Suppressor macrophage treated with lipopolysaccharide for 1 hour (primary cell): ENCODE data around the gene ZBTB14.

Experiments used
- DNase-seq, 3 donors: peaks; one replicate each; pipeline ENCODE4 v3.0.0-alpha.2; 2020 to 2022

ZBTB14 gene

DNA sequence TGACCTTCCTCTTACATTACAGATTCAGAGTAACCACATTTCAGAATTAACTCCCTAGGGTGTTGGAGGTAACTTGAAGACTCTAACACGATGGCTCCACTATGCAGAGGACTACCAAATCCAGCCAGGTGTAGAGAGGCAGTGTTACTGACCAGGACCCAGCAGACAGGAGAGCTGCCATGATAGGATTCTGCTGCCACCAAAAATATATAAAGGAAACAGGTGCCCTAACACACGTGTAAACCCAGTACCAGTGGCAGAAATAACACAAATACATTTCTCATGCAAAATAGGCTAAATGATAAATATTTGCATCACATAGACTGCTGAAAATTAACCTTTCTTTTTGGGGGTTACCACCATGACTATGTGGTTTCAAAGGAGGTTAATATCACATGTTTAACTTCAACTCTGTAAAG is 7.0 kb downstream of the ZBTB14 start:
- DNase-seq, result no peak

DNA sequence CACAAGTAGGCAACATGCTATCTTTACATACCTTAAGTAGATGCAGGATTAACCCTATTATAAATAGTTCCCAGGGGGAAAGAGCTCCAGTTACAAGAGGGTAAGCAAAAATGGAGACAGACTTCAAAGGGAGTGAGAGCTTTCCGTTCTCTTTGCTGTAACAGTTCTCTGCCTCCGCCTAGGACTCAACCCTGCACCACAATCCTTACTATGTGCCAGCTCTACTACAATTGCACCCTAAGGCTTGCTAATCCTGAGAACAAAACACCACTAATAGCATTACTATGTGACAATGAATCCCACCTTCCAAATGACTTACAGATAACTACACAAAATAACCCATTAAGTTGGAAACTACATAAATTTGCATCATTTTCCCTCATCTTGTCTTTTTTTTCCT is 7.7 kb downstream of the ZBTB14 start:
- DNase-seq, result no peak

- DNase-seq, result no peak
Observed at GRCh38 chr18:5286525-5286924, 9.0 kb downstream of the ZBTB14 start.

- DNase-seq, result no peak
Observed at GRCh38 chr18:5285326-5285725, 10.2 kb downstream of the ZBTB14 start.

GRCh38 chr18:5284808-5285207 is 10.7 kb downstream of the ZBTB14 start:
- no peak for DNase-seq

DNA sequence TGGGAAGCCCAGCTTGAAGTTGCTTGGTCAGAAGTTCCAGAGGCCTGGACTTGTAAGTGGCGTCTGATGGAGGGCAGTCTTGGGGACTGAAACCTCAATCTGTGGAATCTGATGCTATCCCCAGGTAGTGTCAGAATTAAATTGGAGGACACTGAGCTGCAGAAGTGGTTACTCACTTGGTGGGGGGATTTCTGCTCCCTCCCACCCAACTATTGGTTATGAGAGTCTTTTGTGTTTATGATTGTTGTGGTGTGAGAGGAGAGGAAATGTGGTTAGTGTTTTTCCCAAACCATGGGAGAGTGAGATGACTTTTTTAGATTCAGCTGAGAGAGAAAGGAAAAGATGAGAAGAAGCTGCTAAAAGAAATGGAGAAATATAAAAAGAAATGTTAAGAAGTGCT is 12.8 kb downstream of the ZBTB14 start:
- no peak for DNase-seq

GRCh38 chr18:5276947-5277346 is 18.6 kb downstream of the ZBTB14 start:
- no peak for DNase-seq

- DNase-seq, result no peak
Observed at GRCh38 chr18:5275872-5276271, 19.7 kb downstream of the ZBTB14 start.

GRCh38 chr18:5268874-5269273 is 26.7 kb downstream of the ZBTB14 start:
- DNase-seq, result no peak

GRCh38 chr18:5266721-5267120 is 28.8 kb downstream of the ZBTB14 start:
- no peak for DNase-seq

GRCh38 chr18:5253910-5254309 is 41.6 kb downstream of the ZBTB14 start:
- DNase-seq, result peak; percentile 17 to 91 (median 18)

GRCh38 chr18:5251117-5251516 is 44.4 kb downstream of the ZBTB14 start:
- DNase-seq, result no peak

DNA sequence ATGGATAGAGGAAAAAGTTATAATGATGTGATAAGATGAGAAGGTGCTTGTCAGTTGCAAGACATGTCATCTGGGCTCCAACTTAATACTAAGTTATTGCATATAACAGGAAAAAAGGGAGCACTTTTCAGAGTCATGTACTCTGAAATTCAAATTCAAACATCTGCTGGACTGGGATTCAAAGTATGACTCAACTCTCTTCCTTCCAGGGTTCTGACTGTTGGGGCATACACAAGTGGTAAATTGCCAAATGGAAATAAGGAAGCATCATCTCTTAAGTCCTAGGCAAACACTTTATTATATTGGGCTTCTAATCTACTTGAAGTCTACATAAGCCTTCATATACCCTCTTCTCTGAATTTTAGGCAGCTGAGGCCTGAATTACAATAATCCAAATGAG is 44.9 kb downstream of the ZBTB14 start:
- no peak for DNase-seq

DNA sequence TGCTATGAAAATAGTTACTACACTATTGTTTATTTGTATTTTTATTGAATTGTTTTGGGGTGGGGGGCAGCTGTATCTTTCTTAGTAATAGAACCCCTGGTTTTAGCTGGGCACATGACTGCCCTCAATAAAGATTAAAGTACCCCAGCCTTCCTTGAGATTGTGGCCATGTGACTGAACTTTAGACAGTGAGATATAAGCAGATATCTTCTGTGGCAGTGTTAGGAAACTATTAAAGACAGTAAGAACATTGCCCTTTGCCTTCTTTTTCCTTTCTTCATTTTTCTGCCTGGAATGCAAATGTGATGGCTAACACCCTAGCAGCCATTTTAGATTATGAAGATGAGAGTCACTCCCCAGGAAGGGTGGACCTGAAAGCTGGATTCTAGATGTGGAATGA is 50.6 kb downstream of the ZBTB14 start:
- no peak for DNase-seq

GRCh38 chr18:5239447-5239846 is 56.1 kb downstream of the ZBTB14 start:
- no peak for DNase-seq
